K562 (cell line): ENCODE data around the gene POLR1H. TPM values are rescaled to one million over a fixed set of nuclear protein-coding genes. Genes with fewer than 3 reads are reported as not detected.

Experiments
- CBFA2T2 ChIP-seq: fragments of 450-650 bp; conservative IDR thresholded peaks from 2 replicates; pipeline ENCODE4 v1.6.1; 2017; ENCODE audit warnings: mild to moderate bottlenecking
- CBFB ChIP-seq: sonication (generic); formaldehyde crosslinking; IDR thresholded peaks from 2 replicates; pipeline ENCODE4 v1.4.0; 2020; ENCODE audit warnings: mild to moderate bottlenecking, missing genetic modification reagents
- ELF2 ChIP-seq: fragments of 250-450 bp; sonication (Bioruptor Pico); IDR thresholded peaks from 2 replicates; pipeline ENCODE4 v1.5.0; 2021; ENCODE audit warnings: mild to moderate bottlenecking
- FUS ChIP-seq: fragments of 200-400 bp; formaldehyde crosslinking; optimal IDR thresholded peaks from 2 replicates; pipeline ENCODE3; 2017; ENCODE audit warnings: low read depth, low read length
- NFXL1 ChIP-seq: fragments of 450-650 bp; formaldehyde crosslinking; IDR thresholded peaks from 2 replicates; pipeline ENCODE4 v1.4.0; 2021; ENCODE audit warnings: mild to moderate bottlenecking
- POLR2AphosphoS5 ChIP-seq: IDR thresholded peaks from 2 replicates; pipeline ENCODE4 v1.6.1; 2011; ENCODE audit warnings: mild to moderate bottlenecking, low read depth, low read length, moderate library complexity; ENCODE audit not compliant: control insufficient read depth, insufficient read depth
- PRPF4 ChIP-seq: fragments of 200-400 bp; formaldehyde crosslinking; IDR thresholded peaks from one replicate; pipeline ENCODE4 v1.6.1; 2017; ENCODE audit warnings: low read length, low read depth, mild to moderate bottlenecking; ENCODE audit not compliant: insufficient read depth, poor library complexity, severe bottlenecking
- ZNF23 ChIP-seq: fragments of 250-450 bp; sonication (Bioruptor Pico); IDR thresholded peaks from 2 replicates; pipeline ENCODE4 v1.4.0; 2020; ENCODE audit warnings: mild to moderate bottlenecking
- ZNF263 ChIP-seq: sonication (generic); formaldehyde crosslinking; IDR thresholded peaks from 2 replicates; pipeline ENCODE4 v1.8.0; 2022; ENCODE audit warnings: mild to moderate bottlenecking, missing genetic modification reagents, borderline replicate concordance
- ZNF76 ChIP-seq: fragments of 250-450 bp; sonication (Bioruptor Pico); IDR thresholded peaks from 2 replicates; pipeline ENCODE4 v1.4.0; 2020; ENCODE audit warnings: mild to moderate bottlenecking, moderate library complexity, borderline replicate concordance
- polyA plus RNA-seq, 8 experiments: library from polyadenylated mRNA; depleted of rRNA in 4 of 8; stranded (reverse) in 5 of 8; unstranded in 3 of 8; fragments of >200 nt; fragmentation: Nextera tagmentation in 2 of 8; fragmentation: Illumina TruSeq in 1 of 8; extraction: Ambion mirVana in 2 of 8; extraction: Trizol in 1 of 8; gene quantifications; 2 replicates each; pipeline versions ENCODE4 v1.2.1 to v1.2.3, GENCODE V29; 2011 to 2014; ENCODE audit warnings: inconsistent platforms in 1 of 8, missing spikeins in 1 of 8
- total RNA-seq, 7 experiments: library from RNA; depleted of rRNA in 6 of 7; stranded (reverse); fragments of >200 nt in 6 of 7; fragmentation: Illumina TruSeq in 2 of 7; extraction: Trizol in 2 of 7; gene quantifications; 2 replicates each; pipeline versions ENCODE4 v1.2.1 to v1.2.3, GENCODE V29; 2011 to 2021; ENCODE audit warnings: low replicate concordance in 1 of 7
- TF ChIP-seq, protein P1 (sequence below): fragments of 450-650 bp; IDR thresholded peaks from 2 replicates; pipeline ENCODE4 v1.6.1; 2016; ENCODE audit warnings: mild to moderate bottlenecking, moderate library complexity
- TF ChIP-seq, protein P2 (sequence below): sonication (generic); formaldehyde crosslinking; IDR thresholded peaks from 2 replicates; pipeline ENCODE4 v1.4.0; 2020; ENCODE audit warnings: mild to moderate bottlenecking, missing genetic modification reagents

Gene POLR1H
- total and polyA plus RNA-seq, 9 of the 15 experiments (the other 6 are each of a cell fraction or from before 2014, with no cell fraction given), result 92.2 to 333 (median 143) TPM

DNA sequence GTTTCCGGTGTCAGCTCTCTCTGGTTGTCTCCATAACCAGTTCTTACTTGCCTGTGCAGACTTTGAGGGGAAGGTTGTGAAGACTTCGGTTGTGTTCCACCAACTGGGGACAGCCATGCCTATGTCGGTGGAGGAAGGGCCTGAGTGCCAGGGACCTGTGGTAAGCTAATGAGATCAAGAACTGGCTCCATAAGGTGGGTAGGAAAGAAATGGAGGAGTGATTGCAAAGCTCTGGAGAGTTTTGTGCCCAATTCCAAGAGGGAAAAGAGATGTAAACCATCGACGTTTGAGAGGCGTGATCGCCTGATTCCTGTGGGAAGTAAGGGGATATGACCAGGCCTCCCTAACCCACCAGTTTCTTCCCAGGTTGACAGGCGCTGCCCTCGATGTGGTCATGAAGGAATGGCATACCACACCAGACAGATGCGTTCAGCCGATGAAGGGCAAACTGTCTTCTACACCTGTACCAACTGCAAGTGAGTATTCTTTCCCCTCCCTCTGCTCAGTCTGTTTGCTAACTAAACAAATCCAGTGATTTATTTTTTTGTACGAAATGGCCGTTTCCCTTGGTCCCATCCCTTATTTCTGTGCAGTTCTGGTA is 893 bp downstream of the POLR1H start (continued):
- TF ChIP-seq, protein P1, sequence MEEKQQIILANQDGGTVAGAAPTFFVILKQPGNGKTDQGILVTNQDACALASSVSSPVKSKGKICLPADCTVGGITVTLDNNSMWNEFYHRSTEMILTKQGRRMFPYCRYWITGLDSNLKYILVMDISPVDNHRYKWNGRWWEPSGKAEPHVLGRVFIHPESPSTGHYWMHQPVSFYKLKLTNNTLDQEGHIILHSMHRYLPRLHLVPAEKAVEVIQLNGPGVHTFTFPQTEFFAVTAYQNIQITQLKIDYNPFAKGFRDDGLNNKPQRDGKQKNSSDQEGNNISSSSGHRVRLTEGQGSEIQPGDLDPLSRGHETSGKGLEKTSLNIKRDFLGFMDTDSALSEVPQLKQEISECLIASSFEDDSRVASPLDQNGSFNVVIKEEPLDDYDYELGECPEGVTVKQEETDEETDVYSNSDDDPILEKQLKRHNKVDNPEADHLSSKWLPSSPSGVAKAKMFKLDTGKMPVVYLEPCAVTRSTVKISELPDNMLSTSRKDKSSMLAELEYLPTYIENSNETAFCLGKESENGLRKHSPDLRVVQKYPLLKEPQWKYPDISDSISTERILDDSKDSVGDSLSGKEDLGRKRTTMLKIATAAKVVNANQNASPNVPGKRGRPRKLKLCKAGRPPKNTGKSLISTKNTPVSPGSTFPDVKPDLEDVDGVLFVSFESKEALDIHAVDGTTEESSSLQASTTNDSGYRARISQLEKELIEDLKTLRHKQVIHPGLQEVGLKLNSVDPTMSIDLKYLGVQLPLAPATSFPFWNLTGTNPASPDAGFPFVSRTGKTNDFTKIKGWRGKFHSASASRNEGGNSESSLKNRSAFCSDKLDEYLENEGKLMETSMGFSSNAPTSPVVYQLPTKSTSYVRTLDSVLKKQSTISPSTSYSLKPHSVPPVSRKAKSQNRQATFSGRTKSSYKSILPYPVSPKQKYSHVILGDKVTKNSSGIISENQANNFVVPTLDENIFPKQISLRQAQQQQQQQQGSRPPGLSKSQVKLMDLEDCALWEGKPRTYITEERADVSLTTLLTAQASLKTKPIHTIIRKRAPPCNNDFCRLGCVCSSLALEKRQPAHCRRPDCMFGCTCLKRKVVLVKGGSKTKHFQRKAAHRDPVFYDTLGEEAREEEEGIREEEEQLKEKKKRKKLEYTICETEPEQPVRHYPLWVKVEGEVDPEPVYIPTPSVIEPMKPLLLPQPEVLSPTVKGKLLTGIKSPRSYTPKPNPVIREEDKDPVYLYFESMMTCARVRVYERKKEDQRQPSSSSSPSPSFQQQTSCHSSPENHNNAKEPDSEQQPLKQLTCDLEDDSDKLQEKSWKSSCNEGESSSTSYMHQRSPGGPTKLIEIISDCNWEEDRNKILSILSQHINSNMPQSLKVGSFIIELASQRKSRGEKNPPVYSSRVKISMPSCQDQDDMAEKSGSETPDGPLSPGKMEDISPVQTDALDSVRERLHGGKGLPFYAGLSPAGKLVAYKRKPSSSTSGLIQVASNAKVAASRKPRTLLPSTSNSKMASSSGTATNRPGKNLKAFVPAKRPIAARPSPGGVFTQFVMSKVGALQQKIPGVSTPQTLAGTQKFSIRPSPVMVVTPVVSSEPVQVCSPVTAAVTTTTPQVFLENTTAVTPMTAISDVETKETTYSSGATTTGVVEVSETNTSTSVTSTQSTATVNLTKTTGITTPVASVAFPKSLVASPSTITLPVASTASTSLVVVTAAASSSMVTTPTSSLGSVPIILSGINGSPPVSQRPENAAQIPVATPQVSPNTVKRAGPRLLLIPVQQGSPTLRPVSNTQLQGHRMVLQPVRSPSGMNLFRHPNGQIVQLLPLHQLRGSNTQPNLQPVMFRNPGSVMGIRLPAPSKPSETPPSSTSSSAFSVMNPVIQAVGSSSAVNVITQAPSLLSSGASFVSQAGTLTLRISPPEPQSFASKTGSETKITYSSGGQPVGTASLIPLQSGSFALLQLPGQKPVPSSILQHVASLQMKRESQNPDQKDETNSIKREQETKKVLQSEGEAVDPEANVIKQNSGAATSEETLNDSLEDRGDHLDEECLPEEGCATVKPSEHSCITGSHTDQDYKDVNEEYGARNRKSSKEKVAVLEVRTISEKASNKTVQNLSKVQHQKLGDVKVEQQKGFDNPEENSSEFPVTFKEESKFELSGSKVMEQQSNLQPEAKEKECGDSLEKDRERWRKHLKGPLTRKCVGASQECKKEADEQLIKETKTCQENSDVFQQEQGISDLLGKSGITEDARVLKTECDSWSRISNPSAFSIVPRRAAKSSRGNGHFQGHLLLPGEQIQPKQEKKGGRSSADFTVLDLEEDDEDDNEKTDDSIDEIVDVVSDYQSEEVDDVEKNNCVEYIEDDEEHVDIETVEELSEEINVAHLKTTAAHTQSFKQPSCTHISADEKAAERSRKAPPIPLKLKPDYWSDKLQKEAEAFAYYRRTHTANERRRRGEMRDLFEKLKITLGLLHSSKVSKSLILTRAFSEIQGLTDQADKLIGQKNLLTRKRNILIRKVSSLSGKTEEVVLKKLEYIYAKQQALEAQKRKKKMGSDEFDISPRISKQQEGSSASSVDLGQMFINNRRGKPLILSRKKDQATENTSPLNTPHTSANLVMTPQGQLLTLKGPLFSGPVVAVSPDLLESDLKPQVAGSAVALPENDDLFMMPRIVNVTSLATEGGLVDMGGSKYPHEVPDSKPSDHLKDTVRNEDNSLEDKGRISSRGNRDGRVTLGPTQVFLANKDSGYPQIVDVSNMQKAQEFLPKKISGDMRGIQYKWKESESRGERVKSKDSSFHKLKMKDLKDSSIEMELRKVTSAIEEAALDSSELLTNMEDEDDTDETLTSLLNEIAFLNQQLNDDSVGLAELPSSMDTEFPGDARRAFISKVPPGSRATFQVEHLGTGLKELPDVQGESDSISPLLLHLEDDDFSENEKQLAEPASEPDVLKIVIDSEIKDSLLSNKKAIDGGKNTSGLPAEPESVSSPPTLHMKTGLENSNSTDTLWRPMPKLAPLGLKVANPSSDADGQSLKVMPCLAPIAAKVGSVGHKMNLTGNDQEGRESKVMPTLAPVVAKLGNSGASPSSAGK, result no peak
- TF ChIP-seq ZNF76 (CRISPR knock-in tag) (no peak), CBFA2T2 (no peak), ELF2 (no peak), NFXL1 (CRISPR knock-in tag) (no peak), POLR2AphosphoS5 (no peak), ZNF23 (CRISPR knock-in tag) (no peak), PRPF4 (no peak), CBFB (peak; percentile 69; the same call in 1 of the 2 replicates), ZNF263 (CRISPR knock-in tag) (0 out of 2 replicates have a peak, but pooled peaks have one; percentile 30), FUS (no peak)
- TF ChIP-seq, protein P2, sequence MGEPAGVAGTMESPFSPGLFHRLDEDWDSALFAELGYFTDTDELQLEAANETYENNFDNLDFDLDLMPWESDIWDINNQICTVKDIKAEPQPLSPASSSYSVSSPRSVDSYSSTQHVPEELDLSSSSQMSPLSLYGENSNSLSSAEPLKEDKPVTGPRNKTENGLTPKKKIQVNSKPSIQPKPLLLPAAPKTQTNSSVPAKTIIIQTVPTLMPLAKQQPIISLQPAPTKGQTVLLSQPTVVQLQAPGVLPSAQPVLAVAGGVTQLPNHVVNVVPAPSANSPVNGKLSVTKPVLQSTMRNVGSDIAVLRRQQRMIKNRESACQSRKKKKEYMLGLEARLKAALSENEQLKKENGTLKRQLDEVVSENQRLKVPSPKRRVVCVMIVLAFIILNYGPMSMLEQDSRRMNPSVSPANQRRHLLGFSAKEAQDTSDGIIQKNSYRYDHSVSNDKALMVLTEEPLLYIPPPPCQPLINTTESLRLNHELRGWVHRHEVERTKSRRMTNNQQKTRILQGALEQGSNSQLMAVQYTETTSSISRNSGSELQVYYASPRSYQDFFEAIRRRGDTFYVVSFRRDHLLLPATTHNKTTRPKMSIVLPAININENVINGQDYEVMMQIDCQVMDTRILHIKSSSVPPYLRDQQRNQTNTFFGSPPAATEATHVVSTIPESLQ, result no peak
